Activated CD8-positive, alpha-beta T cell treated with anti-CD3 and anti-CD28 coated beads for 36 hours (primary cell): ENCODE data around the gene VDAC1. TPM values are rescaled to one million over a fixed set of nuclear protein-coding genes. Genes with fewer than 3 reads are reported as not detected.

Source experiments
- ATAC-seq: fragments of 200-7000 bp; cut with Tn5 transposase; one replicate; pipeline ENCODE4 v1.10.0; 2021; ENCODE audit warnings: mild to moderate bottlenecking, moderate library complexity
- CTCF ChIA-PET: fragments of 350-600 bp; sonication (Branson Sonifier 250); formaldehyde crosslinking; loops from one replicate; lab custom pipeline; 2021; ENCODE audit warnings: antibody characterized with exemption; lab: Charles Lee
- POLR2A ChIA-PET: fragments of 350-600 bp; sonication (Branson Sonifier 250); formaldehyde crosslinking; loops from one replicate; lab custom pipeline; 2021; ENCODE audit warnings: antibody characterized with exemption; lab: Charles Lee
- DNase-seq: peaks from one replicate; pipeline ENCODE4 v3.0.0-alpha.2; 2020
- H3K27ac Mint-ChIP-seq: one replicate; pipeline ENCODE4 v1.8.0; 2021; ENCODE audit warnings: mild to moderate bottlenecking, mixed read lengths
- H3K27me3 Mint-ChIP-seq: one replicate; pipeline ENCODE4 v1.8.0; 2021; ENCODE audit warnings: mixed read lengths
- H3K36me3 Mint-ChIP-seq: one replicate; pipeline ENCODE4 v1.8.0; 2021; ENCODE audit warnings: low read depth, mixed read lengths
- H3K4me1 Mint-ChIP-seq: one replicate; pipeline ENCODE4 v1.8.0; 2021; ENCODE audit warnings: low read depth, mixed read lengths
- H3K4me3 Mint-ChIP-seq: one replicate; pipeline ENCODE4 v1.8.0; 2021; ENCODE audit warnings: mild to moderate bottlenecking, moderate library complexity, mixed read lengths
- H3K9me3 Mint-ChIP-seq: one replicate; pipeline ENCODE4 v1.8.0; 2021; ENCODE audit warnings: mixed read lengths
- intact Hi-C: fragments of 100-400 bp; cut with micrococcal nuclease; formaldehyde crosslinking; loops from one replicate; pipeline ENCODE4 v1.10.0; 2022
- total RNA-seq, 2 experiments: library from RNA; stranded (reverse); gene quantifications; one replicate each; pipeline ENCODE4 v1.2.3, GENCODE V29; 2021
- TF ChIP-seq, protein P1 (sequence below): fragments of 200-600 bp; IDR thresholded peaks from one replicate; pipeline ENCODE4 v1.8.0; 2022; ENCODE audit warnings: antibody characterized with exemption, mild to moderate bottlenecking

Gene VDAC1
- total RNA-seq, 2 experiments from 2014 or later: 481 to 484 TPM

DNA sequence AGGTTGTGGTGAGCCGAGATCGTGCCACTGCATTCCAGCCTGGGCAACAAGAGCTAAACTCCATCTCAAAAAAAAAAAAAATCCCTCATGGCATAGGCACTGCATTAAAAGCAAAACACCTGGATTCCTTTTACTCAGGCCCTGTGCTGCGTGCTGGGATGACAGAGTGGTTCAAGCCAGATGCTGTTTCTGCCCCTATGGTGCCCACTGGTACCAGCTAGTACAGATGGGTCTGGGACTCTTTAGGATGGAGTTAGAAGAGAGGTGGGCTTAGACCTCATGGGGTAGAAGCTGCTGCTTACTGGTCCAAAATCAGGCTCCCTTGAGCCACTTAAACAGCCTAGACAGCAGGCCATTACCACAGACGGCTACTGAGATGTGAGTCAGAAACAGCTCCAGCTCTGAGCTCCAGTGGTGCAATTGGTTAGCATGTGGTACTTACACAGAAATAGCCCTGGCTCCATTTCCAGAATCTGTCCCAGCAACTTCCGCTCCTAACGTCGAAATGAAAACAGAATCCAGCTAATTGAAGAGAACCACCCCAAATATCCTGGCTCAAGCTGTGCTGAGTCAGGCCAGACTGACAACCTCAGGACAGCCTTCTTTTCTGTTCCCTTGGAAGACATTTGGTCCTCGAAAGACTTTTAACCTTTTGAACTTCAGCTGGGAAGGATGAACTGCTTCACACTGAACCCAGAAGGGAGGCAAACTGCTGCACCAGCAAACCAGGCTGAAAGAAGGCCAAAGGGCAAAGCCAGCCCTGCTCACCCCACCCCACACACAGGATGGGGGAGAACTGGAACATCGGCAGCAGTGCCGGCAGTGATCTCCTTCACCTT lies 51.8 kb downstream of the VDAC1 start:
- Mint-ChIP-seq H3K36me3 (peaks cover 23% of the 10 kb centered on the region), H3K9me3 (no peaks in the 10 kb centered on the region), H3K4me3 (no peak overlapping the region), H3K4me1 (peaks cover 10% of the 10 kb centered on the region), H3K27me3 (no peaks in the 10 kb centered on the region), H3K27ac (peak overlapping the region; percentile 16)
- TF ChIP-seq, protein P1, sequence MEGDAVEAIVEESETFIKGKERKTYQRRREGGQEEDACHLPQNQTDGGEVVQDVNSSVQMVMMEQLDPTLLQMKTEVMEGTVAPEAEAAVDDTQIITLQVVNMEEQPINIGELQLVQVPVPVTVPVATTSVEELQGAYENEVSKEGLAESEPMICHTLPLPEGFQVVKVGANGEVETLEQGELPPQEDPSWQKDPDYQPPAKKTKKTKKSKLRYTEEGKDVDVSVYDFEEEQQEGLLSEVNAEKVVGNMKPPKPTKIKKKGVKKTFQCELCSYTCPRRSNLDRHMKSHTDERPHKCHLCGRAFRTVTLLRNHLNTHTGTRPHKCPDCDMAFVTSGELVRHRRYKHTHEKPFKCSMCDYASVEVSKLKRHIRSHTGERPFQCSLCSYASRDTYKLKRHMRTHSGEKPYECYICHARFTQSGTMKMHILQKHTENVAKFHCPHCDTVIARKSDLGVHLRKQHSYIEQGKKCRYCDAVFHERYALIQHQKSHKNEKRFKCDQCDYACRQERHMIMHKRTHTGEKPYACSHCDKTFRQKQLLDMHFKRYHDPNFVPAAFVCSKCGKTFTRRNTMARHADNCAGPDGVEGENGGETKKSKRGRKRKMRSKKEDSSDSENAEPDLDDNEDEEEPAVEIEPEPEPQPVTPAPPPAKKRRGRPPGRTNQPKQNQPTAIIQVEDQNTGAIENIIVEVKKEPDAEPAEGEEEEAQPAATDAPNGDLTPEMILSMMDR: no peak
- ChIA-PET POLR2A (interaction anchor here (0.6 kb wide), 1 partner anchor 11 kb away, joined by 3 read pairs; no protein-coding TSS in a partner anchor), CTCF (interaction anchor here (2.3 kb wide), 1 partner anchor 8 kb away, joined by 11 read pairs; no protein-coding TSS in a partner anchor)
- no peak for DNase-seq
- intact Hi-C loops: no loop called here
- ATAC-seq: no peak

DNA sequence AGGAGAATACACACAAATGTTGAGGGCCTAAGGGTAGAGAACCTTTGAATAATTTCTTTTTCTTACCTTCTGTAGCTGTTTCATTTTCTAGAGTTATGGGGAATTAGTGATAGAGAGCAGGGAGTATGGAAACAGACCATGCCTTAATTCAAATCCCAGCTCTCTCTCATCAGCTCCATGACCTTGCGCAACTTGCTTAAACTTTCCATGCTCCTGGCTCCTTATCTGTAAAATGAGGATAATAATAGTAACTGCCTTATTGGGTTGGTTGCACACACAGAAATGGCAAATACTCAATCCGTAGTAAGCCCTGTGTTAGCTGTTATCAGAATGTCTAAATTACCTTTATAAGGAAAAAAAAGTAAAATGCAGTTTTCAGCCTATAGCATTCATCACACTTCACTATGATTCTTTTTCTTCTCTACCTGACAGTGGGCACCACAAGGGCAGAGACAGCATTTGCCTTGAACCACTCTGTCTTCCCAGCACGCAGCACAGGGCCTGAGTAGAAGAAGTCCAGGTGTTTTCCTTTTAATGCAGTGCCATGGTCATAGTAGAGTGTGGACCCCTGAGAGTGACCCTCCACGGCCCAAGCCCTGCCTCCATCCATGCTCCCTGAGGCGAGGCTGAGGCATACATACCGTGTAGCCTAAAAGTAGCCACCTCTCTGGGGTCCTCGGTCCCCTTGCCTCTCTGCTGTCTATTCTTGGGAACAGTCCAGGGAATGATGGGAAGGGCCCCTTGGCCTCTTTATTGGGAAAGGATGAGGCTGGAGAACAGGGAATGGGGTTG lies 53.8 kb downstream of the VDAC1 start:
- no peak overlapping the region for H3K27ac Mint-ChIP-seq
- CTCF ChIA-PET: interaction anchor here (1.2 to 2.6 kb wide), 3 partner anchors 21 to 82 kb away, joined by 3 to 11 read pairs (median 4); no protein-coding TSS in a partner anchor
- POLR2A ChIA-PET: interaction anchor here (1.3 to 1.4 kb wide), 2 partner anchors 11 to 21 kb away, joined by 3 to 5 read pairs; no protein-coding TSS in a partner anchor
- intact Hi-C loops: no loop called here
- H3K27me3 Mint-ChIP-seq: no peaks in the 10 kb centered on the region
- H3K36me3 Mint-ChIP-seq: peaks cover 11% of the 10 kb centered on the region
- no peaks in the 10 kb centered on the region for H3K4me1 Mint-ChIP-seq
- no peak overlapping the region for H3K4me3 Mint-ChIP-seq
- TF ChIP-seq, protein P1: no peak
- no peaks in the 10 kb centered on the region for H3K9me3 Mint-ChIP-seq
- DNase-seq (no peak), ATAC-seq (no peak)

DNA sequence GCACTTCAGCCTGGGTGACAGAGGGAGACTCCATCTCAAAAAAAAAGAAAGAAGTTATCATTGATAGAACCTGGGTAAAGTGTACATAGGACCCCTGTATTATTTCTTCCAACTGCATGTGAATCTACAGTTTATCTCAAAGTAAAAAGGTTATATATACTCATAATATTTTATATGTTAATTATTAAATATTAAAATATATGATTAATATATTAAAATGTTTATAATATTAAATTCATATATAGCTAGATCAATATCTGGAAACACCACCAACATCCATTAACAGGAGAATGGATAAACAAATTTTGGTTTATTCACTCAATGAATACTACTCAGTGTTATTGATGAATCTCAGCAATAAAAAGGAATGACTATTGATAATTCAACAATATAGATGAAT lies 56.1 kb downstream of the VDAC1 start:
- Mint-ChIP-seq H3K4me3 (no peak overlapping the region), H3K4me1 (no peaks in the 10 kb centered on the region), H3K27me3 (no peaks in the 10 kb centered on the region), H3K36me3 (no peaks in the 10 kb centered on the region), H3K9me3 (no peaks in the 10 kb centered on the region), H3K27ac (no peak overlapping the region)
- TF ChIP-seq, protein P1: no peak
- DNase-seq (no peak), ATAC-seq (no peak)
- intact Hi-C loops: no loop called here
- ChIA-PET CTCF (interaction anchor here (2.6 kb wide), 1 partner anchor 18 kb away, joined by 11 read pairs; no protein-coding TSS in a partner anchor), POLR2A (no interaction called here)

DNA sequence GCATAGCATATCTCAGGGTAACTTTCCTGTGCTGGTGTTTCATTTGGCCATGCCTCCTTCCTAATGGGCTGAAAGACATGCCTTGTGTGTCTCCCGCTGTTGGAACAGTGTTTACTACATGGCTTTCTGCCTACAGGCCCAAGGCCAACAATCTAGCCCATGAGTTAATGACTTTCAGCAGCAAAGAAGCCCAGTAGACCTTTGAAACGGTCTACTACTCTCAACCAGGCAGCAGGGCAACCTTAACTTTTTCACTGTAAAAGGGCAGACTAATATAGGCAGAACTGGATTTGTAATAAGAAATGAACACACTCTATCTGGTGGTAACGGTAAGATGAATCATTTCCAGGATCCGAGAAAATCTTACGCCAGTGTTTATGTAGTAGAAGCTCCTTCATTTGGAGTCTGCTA lies 57.3 kb downstream of the VDAC1 start:
- no peak overlapping the region for H3K4me3 Mint-ChIP-seq
- DNase-seq: no peak
- POLR2A ChIA-PET: no interaction called here
- H3K36me3 Mint-ChIP-seq: no peaks in the 10 kb centered on the region
- H3K4me1 Mint-ChIP-seq: no peaks in the 10 kb centered on the region
- H3K9me3 Mint-ChIP-seq: no peaks in the 10 kb centered on the region
- TF ChIP-seq, protein P1: no peak
- no peaks in the 10 kb centered on the region for H3K27me3 Mint-ChIP-seq
- no peak overlapping the region for H3K27ac Mint-ChIP-seq
- intact Hi-C loops: no loop called here
- ATAC-seq: no peak
- CTCF ChIA-PET: interaction anchor here (1.1 to 2.6 kb wide), 3 partner anchors 32 to 295 kb away, joined by 3 to 10 read pairs (median 3); no protein-coding TSS in a partner anchor
